ENCODE measurements around the gene KLHL1. TPM values are rescaled to one million over a fixed set of nuclear protein-coding genes. Genes with fewer than 3 reads are reported as not detected.

Gene KLHL1
- total RNA-seq, 2 donors from 2014 or later, result not detected

DNA sequence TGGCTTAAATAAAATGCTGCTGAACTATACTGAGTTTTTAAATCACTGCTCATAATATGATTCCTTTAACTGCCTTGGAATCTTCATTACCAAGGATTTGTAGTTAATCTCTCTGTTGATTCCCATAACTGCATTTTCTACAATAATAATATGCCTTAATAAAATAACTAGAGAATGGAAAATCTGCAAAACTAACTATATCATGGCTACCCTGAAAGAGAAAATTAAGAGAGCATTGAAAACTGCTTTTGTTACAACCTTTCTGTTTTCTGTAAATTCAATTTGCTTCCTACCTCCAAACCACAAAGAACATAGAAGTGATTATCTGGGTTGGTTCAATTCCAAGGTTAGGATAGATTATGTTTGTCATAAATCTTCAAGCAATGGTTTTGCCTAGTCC, 203.5 kb downstream of the KLHL1 start:
- DNase-seq (no peak), ATAC-seq (no peak)
- H3K4me3 Mint-ChIP-seq, result no peak overlapping the region
- H3K4me1 Mint-ChIP-seq, result no peaks in the 10 kb centered on the region
- H3K27ac Mint-ChIP-seq, result no peak overlapping the region
- H3K36me3 Mint-ChIP-seq (ENCODE audit: low read depth), result no peaks in the 10 kb centered on the region
- H3K27me3 Mint-ChIP-seq, result no peaks in the 10 kb centered on the region
- no peaks in the 10 kb centered on the region for H3K9me3 ChIP-seq (ENCODE audit: control insufficient read depth, low read length, poor library complexity, severe bottlenecking)

DNA sequence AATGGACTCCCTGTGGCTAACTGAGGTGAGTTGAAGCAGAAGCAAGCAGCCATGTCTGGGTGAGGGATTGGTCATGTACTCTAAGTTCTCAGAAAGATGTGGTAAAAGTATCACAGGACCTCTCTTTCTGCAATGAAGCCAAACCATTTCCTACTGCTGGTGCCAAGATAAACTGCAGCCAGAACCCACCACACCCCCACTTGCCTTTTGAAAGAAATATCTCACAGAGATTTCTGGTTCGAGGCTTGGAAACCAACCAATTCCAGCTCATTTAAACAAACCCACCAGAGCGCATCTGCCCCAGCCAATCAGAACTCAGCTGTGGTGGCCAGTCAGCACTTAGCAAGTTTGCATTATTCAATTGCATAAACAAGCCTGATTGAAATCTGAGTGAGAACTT, 205.2 kb downstream of the KLHL1 start:
- H3K4me1 Mint-ChIP-seq, result no peaks in the 10 kb centered on the region
- H3K9me3 ChIP-seq (ENCODE audit: control insufficient read depth, low read length, poor library complexity, severe bottlenecking), result no peaks in the 10 kb centered on the region
- no peaks in the 10 kb centered on the region for H3K36me3 Mint-ChIP-seq (ENCODE audit: low read depth)
- no peak for ATAC-seq
- H3K4me3 Mint-ChIP-seq, result no peak overlapping the region
- H3K27me3 Mint-ChIP-seq, result no peaks in the 10 kb centered on the region
- DNase-seq, result no peak
- H3K27ac Mint-ChIP-seq, result no peak overlapping the region

DNA sequence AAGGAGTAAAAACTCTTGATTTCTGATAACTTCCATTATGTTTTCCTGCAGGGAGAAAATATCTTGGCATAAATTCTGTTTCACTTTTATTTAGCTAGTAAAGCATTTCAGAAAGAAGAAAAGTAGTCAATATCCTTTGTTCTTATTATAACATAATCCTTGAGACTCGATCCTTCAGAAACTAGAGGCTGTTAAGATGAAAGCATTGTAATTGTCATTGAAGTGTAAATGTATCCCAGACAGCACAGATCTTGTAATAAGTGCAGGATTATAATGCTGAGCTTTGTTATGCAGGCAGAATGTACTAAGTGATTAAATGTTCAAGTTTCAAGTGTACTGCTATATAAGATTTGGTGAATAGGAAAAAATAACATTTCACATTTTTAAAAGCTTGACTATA, 225.8 kb downstream of the KLHL1 start:
- no peaks in the 10 kb centered on the region for H3K4me1 Mint-ChIP-seq
- no peak overlapping the region for H3K27ac Mint-ChIP-seq
- no peaks in the 10 kb centered on the region for H3K27me3 Mint-ChIP-seq
- no peaks in the 10 kb centered on the region for H3K36me3 Mint-ChIP-seq (ENCODE audit: low read depth)
- DNase-seq (no peak), ATAC-seq (no peak)
- H3K9me3 ChIP-seq (ENCODE audit: control insufficient read depth, low read length, poor library complexity, severe bottlenecking), result no peaks in the 10 kb centered on the region
- no peak overlapping the region for H3K4me3 Mint-ChIP-seq

DNA sequence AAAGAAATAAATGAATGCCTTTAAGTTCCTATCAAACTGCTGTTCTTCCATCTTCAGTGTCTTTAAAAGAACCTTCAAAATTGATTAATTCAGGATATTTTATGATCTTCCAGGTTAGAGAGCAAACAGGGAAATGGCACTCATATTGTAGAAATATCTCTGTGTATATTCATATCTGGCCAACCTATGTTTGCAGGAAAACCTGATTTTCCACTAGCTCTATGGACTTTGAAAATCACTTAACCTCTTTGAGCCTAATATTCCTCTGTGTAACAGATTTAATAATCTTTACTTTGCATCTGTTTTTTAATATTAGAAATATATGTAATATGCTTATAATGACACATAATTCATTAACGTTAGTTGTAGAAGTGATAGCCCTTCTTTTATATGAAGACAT, 228.3 kb downstream of the KLHL1 start:
- Mint-ChIP-seq H3K36me3 (ENCODE audit: low read depth) (no peaks in the 10 kb centered on the region), H3K27ac (no peak overlapping the region), H3K27me3 (no peaks in the 10 kb centered on the region), H3K4me3 (no peak overlapping the region), H3K4me1 (no peaks in the 10 kb centered on the region)
- no peaks in the 10 kb centered on the region for H3K9me3 ChIP-seq (ENCODE audit: control insufficient read depth, low read length, poor library complexity, severe bottlenecking)
- ATAC-seq (no peak), DNase-seq (no peak)

DNA sequence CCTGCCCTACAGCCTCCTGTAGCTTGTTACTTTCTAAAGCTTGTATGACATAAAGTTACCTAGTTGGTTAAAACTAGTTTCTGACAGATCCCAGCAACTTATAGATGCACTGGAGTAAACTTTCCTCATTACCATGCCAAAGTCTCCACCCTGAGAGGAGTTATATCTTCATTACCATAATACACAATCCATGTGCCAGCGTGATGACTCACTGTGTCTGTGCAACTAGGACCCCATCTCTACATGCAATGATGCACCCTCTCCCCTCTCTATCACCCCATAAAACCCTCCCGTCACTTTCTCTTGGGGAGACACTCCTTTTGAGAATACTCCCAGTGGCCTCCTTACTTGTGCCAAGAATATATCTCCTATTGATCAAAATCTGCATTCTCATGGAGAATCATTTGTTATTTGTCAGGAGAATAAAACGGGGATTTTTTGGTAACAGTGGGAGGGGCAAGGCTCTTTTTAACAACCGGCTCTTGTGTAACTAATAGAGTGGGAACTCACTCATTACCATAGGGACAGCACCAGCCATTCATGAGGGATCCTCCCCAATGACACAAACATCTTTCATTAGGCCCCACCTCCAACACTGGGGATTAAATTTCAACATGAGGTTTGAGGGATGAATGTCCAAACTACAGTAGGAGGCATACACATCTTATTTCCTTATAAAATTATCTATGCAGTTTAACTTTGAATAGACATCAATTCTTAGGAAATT, 235.8 kb downstream of the KLHL1 start:
- Mint-ChIP-seq H3K36me3 (ENCODE audit: low read depth) (no peaks in the 10 kb centered on the region), H3K27me3 (no peaks in the 10 kb centered on the region), H3K4me3 (no peak overlapping the region), H3K4me1 (no peaks in the 10 kb centered on the region), H3K27ac (no peak overlapping the region)
- ATAC-seq (no peak), DNase-seq (no peak)
- no peaks in the 10 kb centered on the region for H3K9me3 ChIP-seq (ENCODE audit: control insufficient read depth, low read length, poor library complexity, severe bottlenecking)

- Mint-ChIP-seq H3K27me3 (no peaks in the 10 kb centered on the region), H3K27ac (no peak overlapping the region), H3K4me1 (no peaks in the 10 kb centered on the region), H3K4me3 (no peak overlapping the region), H3K36me3 (ENCODE audit: low read depth) (no peaks in the 10 kb centered on the region)
- ATAC-seq, result no peak
- no peaks in the 10 kb centered on the region for H3K9me3 ChIP-seq (ENCODE audit: control insufficient read depth, low read length, poor library complexity, severe bottlenecking)
- no peak for DNase-seq
Measured at GRCh38 chr13:69866555-69866954, 241.7 kb downstream of the KLHL1 start.

- Mint-ChIP-seq H3K4me1 (no peaks in the 10 kb centered on the region), H3K27me3 (no peaks in the 10 kb centered on the region), H3K27ac (no peak overlapping the region), H3K4me3 (no peak overlapping the region), H3K36me3 (ENCODE audit: low read depth) (no peaks in the 10 kb centered on the region)
- ATAC-seq (no peak), DNase-seq (no peak)
- no peaks in the 10 kb centered on the region for H3K9me3 ChIP-seq (ENCODE audit: control insufficient read depth, low read length, poor library complexity, severe bottlenecking)
Measured at GRCh38 chr13:69857183-69857821, 250.9 kb downstream of the KLHL1 start.

- Mint-ChIP-seq H3K4me3 (no peak overlapping the region), H3K27ac (no peak overlapping the region)
Measured at GRCh38 chr13:69856331-69856730, 251.9 kb downstream of the KLHL1 start.

DNA sequence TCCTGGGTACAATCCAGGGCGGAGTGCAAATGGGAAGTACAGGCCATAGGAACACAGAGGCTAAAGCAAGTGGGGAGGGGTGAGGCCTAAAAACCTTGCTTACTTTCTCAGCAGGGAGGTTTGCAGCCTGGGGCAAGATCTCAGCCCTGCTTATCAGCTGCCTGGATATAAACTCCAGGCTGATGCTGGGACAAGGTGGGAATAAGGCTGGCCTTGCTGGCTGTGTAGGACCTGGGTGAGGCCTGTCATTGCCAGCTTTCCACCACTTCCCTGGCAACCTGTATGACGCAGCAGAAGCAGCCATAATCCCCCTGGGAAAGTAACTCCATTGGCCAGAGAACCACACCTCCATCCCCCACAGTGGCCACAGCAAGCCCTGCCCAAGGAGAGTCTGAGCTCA, 279.7 kb downstream of the KLHL1 start:
- no peak for DNase-seq
- no peaks in the 10 kb centered on the region for H3K4me1 Mint-ChIP-seq
- no peaks in the 10 kb centered on the region for H3K9me3 ChIP-seq (ENCODE audit: control insufficient read depth, low read length, poor library complexity, severe bottlenecking)
- H3K27ac Mint-ChIP-seq, result no peak overlapping the region
- no peaks in the 10 kb centered on the region for H3K36me3 Mint-ChIP-seq (ENCODE audit: low read depth)
- H3K4me3 Mint-ChIP-seq, result no peak overlapping the region
- no peaks in the 10 kb centered on the region for H3K27me3 Mint-ChIP-seq
- no peak for ATAC-seq

More at GRCh38 chr13:69856331-69856730, 251.9 kb downstream of the KLHL1 start:
- no peaks in the 10 kb centered on the region for H3K9me3 ChIP-seq (ENCODE audit: control insufficient read depth, low read length, poor library complexity, severe bottlenecking)
- H3K27me3 Mint-ChIP-seq, result no peaks in the 10 kb centered on the region
- H3K4me1 Mint-ChIP-seq, result no peaks in the 10 kb centered on the region
- H3K36me3 Mint-ChIP-seq (ENCODE audit: low read depth), result no peaks in the 10 kb centered on the region
- DNase-seq (no peak), ATAC-seq (no peak)

GRCh38 chr13:69820180-69820579, 288.1 kb downstream of the KLHL1 start:
- no peaks in the 10 kb centered on the region for H3K9me3 ChIP-seq (ENCODE audit: control insufficient read depth, low read length, poor library complexity, severe bottlenecking)
- DNase-seq (no peak), ATAC-seq (no peak)
- no peaks in the 10 kb centered on the region for H3K36me3 Mint-ChIP-seq (ENCODE audit: low read depth)
- no peak overlapping the region for H3K4me3 Mint-ChIP-seq
- H3K27me3 Mint-ChIP-seq, result no peaks in the 10 kb centered on the region
- H3K4me1 Mint-ChIP-seq, result no peaks in the 10 kb centered on the region
- H3K27ac Mint-ChIP-seq, result no peak overlapping the region

GRCh38 chr13:69817333-69817869, 290.9 kb downstream of the KLHL1 start:
- H3K27ac Mint-ChIP-seq, result no peak overlapping the region
- no peaks in the 10 kb centered on the region for H3K27me3 Mint-ChIP-seq
- H3K36me3 Mint-ChIP-seq (ENCODE audit: low read depth), result no peaks in the 10 kb centered on the region

GRCh38 chr13:69809152-69809551, 299.1 kb downstream of the KLHL1 start:
- Mint-ChIP-seq H3K27me3 (no peaks in the 10 kb centered on the region), H3K4me1 (no peaks in the 10 kb centered on the region), H3K36me3 (ENCODE audit: low read depth) (no peaks in the 10 kb centered on the region), H3K27ac (no peak overlapping the region), H3K4me3 (no peak overlapping the region)
- DNase-seq, result no peak
- no peaks in the 10 kb centered on the region for H3K9me3 ChIP-seq (ENCODE audit: control insufficient read depth, low read length, poor library complexity, severe bottlenecking)
- ATAC-seq, result no peak

More at GRCh38 chr13:69817333-69817869, 290.9 kb downstream of the KLHL1 start:
- no peak for DNase-seq
- ATAC-seq, result no peak
- no peaks in the 10 kb centered on the region for H3K9me3 ChIP-seq (ENCODE audit: control insufficient read depth, low read length, poor library complexity, severe bottlenecking)
- H3K4me1 Mint-ChIP-seq, result no peaks in the 10 kb centered on the region
- no peak overlapping the region for H3K4me3 Mint-ChIP-seq

GRCh38 chr13:69796256-69796655, 312.0 kb downstream of the KLHL1 start:
- no peaks in the 10 kb centered on the region for H3K27me3 Mint-ChIP-seq
- ATAC-seq, result no peak
- H3K36me3 Mint-ChIP-seq (ENCODE audit: low read depth), result no peaks in the 10 kb centered on the region
- H3K27ac Mint-ChIP-seq, result no peak overlapping the region
- no peak for DNase-seq
- no peaks in the 10 kb centered on the region for H3K9me3 ChIP-seq (ENCODE audit: control insufficient read depth, low read length, poor library complexity, severe bottlenecking)
- no peak overlapping the region for H3K4me3 Mint-ChIP-seq
- H3K4me1 Mint-ChIP-seq, result no peaks in the 10 kb centered on the region

Data from T-helper 17 cell (primary cell).